Nephron (organoid): ENCODE results near the gene ZC3H7A.

Experiments
- H3K27ac Mint-ChIP-seq, 3 experiments: 2 replicates each; pipeline ENCODE4 v1.8.0; 2020; ENCODE audit warnings: mixed read lengths in 3 of 3, mild to moderate bottlenecking in 2 of 3, moderate library complexity in 1 of 3
- H3K27me3 Mint-ChIP-seq: 2 replicates; pipeline ENCODE4 v1.8.0; 2021; ENCODE audit warnings: low read depth, mild to moderate bottlenecking, moderate library complexity, mixed read lengths
- H3K36me3 Mint-ChIP-seq: 2 replicates; pipeline ENCODE4 v1.8.0; 2020; ENCODE audit warnings: low read depth, mixed read lengths
- H3K4me1 Mint-ChIP-seq: 2 replicates; pipeline ENCODE4 v1.8.0; 2020; ENCODE audit warnings: mixed read lengths
- H3K4me3 Mint-ChIP-seq, 3 experiments: 2 replicates each; pipeline ENCODE4 v1.8.0; 2020; ENCODE audit warnings: mild to moderate bottlenecking in 3 of 3, mixed read lengths in 3 of 3, moderate library complexity in 2 of 3
- H3K9me3 Mint-ChIP-seq: 2 replicates; pipeline ENCODE4 v1.8.0; 2020; ENCODE audit warnings: mixed read lengths
- TF ChIP-seq, protein P1 (sequence below), 3 experiments: fragments of 200-600 bp; sonication (generic); IDR thresholded peaks; one replicate each; pipeline ENCODE4 v1.5.0; 2021; ENCODE audit warnings: antibody characterized with exemption in 3 of 3; ENCODE audit not compliant: unreplicated experiment in 3 of 3

The ZC3H7A gene

DNA sequence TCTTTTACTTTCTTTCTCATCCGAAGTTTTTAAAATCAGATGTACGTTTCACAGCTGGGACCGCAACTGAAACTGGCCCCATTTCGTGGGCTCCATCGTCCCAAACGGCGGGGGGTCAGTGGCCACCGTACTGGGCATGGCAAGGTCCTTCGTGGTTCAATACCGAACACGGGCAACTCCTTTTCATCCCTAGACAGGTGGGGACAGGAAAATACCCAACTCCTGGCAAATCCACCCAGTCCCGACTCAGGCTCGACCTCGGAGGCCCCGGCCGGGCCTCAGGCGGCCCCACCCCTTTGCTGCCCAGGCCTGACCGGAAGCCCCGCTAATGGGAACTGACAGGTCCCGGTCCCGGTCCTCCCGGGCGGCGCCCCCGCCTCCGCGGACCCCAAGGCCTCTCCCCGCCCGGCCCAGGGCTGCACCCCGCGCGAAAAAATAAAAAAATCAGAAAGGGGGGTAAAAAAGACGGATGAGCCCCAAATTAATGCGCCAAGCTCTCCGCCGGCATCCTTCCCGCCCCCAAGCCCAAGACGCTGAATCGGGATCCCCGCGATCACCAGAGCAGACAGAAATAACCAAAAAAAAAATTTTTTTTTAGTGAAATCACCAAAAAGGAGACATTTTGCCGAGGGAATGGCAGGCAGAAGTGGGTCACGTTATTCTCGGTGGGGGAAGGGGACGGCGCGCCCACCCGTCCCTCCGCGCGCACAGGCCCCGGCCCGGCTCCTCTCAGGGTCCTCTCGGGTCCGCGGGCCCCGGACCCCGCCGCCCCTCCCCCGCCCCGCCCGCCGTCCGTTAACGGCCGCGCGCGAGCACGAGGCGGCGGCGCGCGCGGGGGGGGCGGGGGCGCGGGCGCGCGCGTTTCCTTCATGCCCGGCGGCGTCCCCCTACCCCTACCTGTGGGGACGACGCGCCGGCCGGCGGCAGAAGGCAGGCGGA lies 562 bp downstream of the ZC3H7A start:
- H3K4me1 Mint-ChIP-seq, result peaks cover 75% of the 10 kb centered on the region
- peak overlapping the region; percentile 85 to 90 (median 86) for H3K4me3 Mint-ChIP-seq
- TF ChIP-seq, protein P1, sequence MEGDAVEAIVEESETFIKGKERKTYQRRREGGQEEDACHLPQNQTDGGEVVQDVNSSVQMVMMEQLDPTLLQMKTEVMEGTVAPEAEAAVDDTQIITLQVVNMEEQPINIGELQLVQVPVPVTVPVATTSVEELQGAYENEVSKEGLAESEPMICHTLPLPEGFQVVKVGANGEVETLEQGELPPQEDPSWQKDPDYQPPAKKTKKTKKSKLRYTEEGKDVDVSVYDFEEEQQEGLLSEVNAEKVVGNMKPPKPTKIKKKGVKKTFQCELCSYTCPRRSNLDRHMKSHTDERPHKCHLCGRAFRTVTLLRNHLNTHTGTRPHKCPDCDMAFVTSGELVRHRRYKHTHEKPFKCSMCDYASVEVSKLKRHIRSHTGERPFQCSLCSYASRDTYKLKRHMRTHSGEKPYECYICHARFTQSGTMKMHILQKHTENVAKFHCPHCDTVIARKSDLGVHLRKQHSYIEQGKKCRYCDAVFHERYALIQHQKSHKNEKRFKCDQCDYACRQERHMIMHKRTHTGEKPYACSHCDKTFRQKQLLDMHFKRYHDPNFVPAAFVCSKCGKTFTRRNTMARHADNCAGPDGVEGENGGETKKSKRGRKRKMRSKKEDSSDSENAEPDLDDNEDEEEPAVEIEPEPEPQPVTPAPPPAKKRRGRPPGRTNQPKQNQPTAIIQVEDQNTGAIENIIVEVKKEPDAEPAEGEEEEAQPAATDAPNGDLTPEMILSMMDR (IDR thresholded peaks at IDR 0.05; ENCODE audit: unreplicated experiment in 3 of 3), result no peak
- peak overlapping the region; percentile 74 to 82 (median 80) for H3K27ac Mint-ChIP-seq
- peaks cover 14% of the 10 kb centered on the region for H3K36me3 Mint-ChIP-seq
- no peaks in the 10 kb centered on the region for H3K9me3 Mint-ChIP-seq
- H3K27me3 Mint-ChIP-seq, result no peaks in the 10 kb centered on the region

DNA sequence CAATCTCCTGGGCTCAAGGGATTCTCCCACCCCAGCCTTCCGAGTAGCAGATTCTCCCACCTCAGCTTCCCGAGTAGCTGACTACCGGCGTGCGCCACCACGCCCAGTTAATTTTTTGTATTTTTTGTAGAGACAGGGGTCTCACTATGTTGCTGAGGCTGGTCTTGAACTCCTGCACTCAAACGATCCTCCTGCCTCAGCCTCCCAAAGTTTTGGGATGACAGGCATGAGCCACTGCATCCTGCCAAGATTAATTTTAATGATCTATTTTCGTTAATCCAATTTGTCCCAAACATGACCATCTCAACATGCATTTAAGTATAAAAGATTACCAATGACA lies 1.2 kb downstream of the ZC3H7A start:
- TF ChIP-seq, protein P1 (IDR thresholded peaks at IDR 0.05; ENCODE audit: unreplicated experiment in 3 of 3), result no peak
- H3K27me3 Mint-ChIP-seq, result no peaks in the 10 kb centered on the region
- H3K4me1 Mint-ChIP-seq, result peaks cover 79% of the 10 kb centered on the region
- peak overlapping the region; percentile 85 to 90 (median 86) for H3K4me3 Mint-ChIP-seq
- peak overlapping the region; percentile 74 to 82 (median 80) for H3K27ac Mint-ChIP-seq
- no peaks in the 10 kb centered on the region for H3K9me3 Mint-ChIP-seq
- H3K36me3 Mint-ChIP-seq, result peaks cover 19% of the 10 kb centered on the region

DNA sequence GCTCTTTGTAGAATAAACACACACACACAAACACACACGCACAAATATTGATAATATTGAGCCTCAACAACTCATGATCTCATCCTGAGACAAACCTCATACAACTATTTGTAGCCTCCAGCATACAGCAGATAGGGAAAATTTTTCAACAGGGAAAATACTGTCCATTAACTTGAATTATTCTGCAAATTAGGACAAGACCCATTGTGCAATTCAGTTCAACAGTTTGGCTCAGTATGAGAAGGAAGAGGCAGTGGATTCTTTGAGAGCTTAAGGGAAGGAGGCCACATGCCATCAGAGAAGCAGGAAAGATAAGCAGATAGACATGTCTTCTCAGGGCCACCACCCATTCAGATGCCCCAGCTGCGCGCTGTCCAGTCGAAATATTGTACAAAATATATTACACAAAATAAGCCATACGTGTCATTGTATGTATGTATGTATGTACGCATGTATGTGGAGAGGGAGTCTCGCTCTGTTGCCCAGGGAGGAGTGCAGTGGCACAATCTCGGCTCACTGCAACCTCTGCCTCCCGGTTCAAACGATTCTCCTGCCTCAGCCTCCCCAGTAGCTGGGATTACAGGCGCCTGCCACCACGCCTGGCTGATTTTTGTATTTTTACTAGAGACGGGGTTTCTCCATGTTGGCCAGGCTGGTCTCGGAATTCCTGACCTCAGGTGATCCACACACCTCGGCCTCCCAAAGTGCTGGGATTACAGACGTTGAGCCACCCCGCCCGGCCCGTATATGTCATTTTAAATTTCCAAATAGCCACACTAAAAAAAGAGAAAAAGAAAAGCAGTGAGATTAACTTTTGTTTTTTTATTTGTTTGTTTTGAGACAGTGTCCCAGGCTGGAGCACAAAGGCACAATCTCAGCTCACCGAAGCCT lies 1.8 kb downstream of the ZC3H7A start:
- peaks cover 76% of the 10 kb centered on the region for H3K4me1 Mint-ChIP-seq
- no peaks in the 10 kb centered on the region for H3K27me3 Mint-ChIP-seq
- no peaks in the 10 kb centered on the region for H3K9me3 Mint-ChIP-seq
- peak overlapping the region; percentile 85 to 90 (median 86) for H3K4me3 Mint-ChIP-seq
- H3K27ac Mint-ChIP-seq, result peak overlapping the region; percentile 74 to 82 (median 80)
- H3K36me3 Mint-ChIP-seq, result peaks cover 22% of the 10 kb centered on the region
- TF ChIP-seq, protein P1 (IDR thresholded peaks at IDR 0.05; ENCODE audit: unreplicated experiment in 3 of 3), result no peak

DNA sequence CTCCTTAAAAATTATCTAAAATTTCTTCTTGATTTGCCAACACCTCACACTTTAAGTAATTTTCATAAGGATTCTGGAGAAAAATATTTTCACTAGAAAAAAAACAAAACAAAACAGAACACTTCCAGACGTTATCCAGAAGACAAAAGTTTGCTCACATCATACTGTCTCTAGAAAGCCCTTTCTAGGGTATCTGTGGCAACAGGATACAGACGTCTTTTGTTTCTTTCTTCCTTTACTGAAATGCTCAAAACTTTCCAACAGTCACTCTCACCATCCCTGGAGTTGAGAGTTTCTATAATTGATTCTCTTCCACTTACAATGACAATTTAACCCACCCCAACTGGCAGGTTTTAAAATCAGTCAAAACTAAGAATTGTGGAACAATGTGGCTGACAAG lies 2.6 kb downstream of the ZC3H7A start:
- TF ChIP-seq, protein P1 (IDR thresholded peaks at IDR 0.05; ENCODE audit: unreplicated experiment in 3 of 3), result no peak
- Mint-ChIP-seq H3K4me3 (peak overlapping the region; percentile 85 to 90 (median 86)), H3K27me3 (no peaks in the 10 kb centered on the region), H3K36me3 (peaks cover 24% of the 10 kb centered on the region), H3K9me3 (no peaks in the 10 kb centered on the region), H3K4me1 (peaks cover 68% of the 10 kb centered on the region), H3K27ac (peak overlapping the region; percentile 74 to 82 (median 80))

DNA sequence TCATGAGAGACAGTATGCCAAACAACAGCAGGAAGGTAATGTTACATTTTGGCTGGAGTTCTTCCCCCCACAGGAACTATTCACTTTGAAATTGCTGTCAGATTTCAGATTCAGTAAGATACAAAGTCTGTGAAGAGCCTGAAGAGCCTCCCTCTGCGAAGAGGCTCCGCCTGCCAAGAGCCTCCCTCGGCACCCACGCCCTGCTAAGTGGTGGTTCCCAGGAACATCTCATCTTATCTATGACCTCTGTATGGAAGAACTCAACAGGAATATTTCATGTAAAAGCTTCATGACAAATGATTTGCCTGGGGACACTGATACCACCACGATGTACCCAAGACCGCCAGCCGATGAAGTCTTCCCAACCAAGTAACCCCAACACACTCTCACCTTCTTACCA lies 3.2 kb downstream of the ZC3H7A start:
- Mint-ChIP-seq H3K36me3 (peaks cover 24% of the 10 kb centered on the region), H3K9me3 (no peaks in the 10 kb centered on the region), H3K27ac (peak overlapping the region; percentile 74 to 82 (median 80)), H3K4me1 (peaks cover 62% of the 10 kb centered on the region), H3K4me3 (peak overlapping the region; percentile 47 to 88 (median 77)), H3K27me3 (no peaks in the 10 kb centered on the region)
- TF ChIP-seq, protein P1 (IDR thresholded peaks at IDR 0.05; ENCODE audit: unreplicated experiment in 3 of 3), result no peak
